Endothelial cell (in vitro differentiated cells): ENCODE measurements around the gene SPINK4. TPM values are rescaled to one million over a fixed set of nuclear protein-coding genes. Genes with fewer than 3 reads are reported as not detected.

Experiments used
- DNase-seq: peaks from one replicate; pipeline ENCODE4 v3.0.0; 2021; ENCODE audit warnings: low spot score
- H3K27ac Mint-ChIP-seq: one replicate; pipeline ENCODE4 v1.8.0; 2021; ENCODE audit warnings: mixed read lengths, inconsistent platforms; ENCODE audit not compliant: unreplicated experiment
- H3K27me3 Mint-ChIP-seq: one replicate; pipeline ENCODE4 v1.8.0; 2021; ENCODE audit warnings: mild to moderate bottlenecking, moderate library complexity, mixed read lengths, inconsistent platforms; ENCODE audit not compliant: unreplicated experiment
- H3K36me3 Mint-ChIP-seq: one replicate; pipeline ENCODE4 v1.8.0; 2021; ENCODE audit warnings: mild to moderate bottlenecking, low read depth, mixed read lengths, inconsistent platforms; ENCODE audit not compliant: unreplicated experiment
- H3K4me1 Mint-ChIP-seq: one replicate; pipeline ENCODE4 v1.8.0; 2021; ENCODE audit warnings: mild to moderate bottlenecking, mixed read lengths, inconsistent platforms; ENCODE audit not compliant: unreplicated experiment
- H3K4me3 Mint-ChIP-seq: one replicate; pipeline ENCODE4 v1.8.0; 2021; ENCODE audit warnings: mild to moderate bottlenecking, mixed read lengths, inconsistent platforms; ENCODE audit not compliant: unreplicated experiment
- H3K9me3 Mint-ChIP-seq: one replicate; pipeline ENCODE4 v1.8.0; 2021; ENCODE audit warnings: mixed read lengths, inconsistent platforms; ENCODE audit not compliant: unreplicated experiment
- CTCF ChIP-seq: fragments of 200-600 bp; sonication (generic); IDR thresholded peaks from one replicate; pipeline ENCODE4 v1.5.0; 2021; ENCODE audit warnings: antibody characterized with exemption; ENCODE audit not compliant: unreplicated experiment
- total RNA-seq: library from RNA; stranded (reverse); fragmentation: NEBNext Ultra II Directional; extraction: Animal tissue kit (Norgen Biotek cat#: 25700); gene quantifications from one replicate; pipeline ENCODE4 v1.2.1, GENCODE V29; 2021; ENCODE audit not compliant: unreplicated experiment

The SPINK4 gene
- total RNA-seq, 1 donor from 2014 or later: not detected

- H3K4me3 Mint-ChIP-seq: no peak overlapping the region
- peaks cover 10% of the 10 kb centered on the region for H3K4me1 Mint-ChIP-seq
- H3K27me3 Mint-ChIP-seq: peaks cover 4% of the 10 kb centered on the region
- no peak for DNase-seq
- peaks cover 28% of the 10 kb centered on the region for H3K36me3 Mint-ChIP-seq
- peak overlapping the region; percentile 54 for H3K27ac Mint-ChIP-seq
- H3K9me3 Mint-ChIP-seq: no peaks in the 10 kb centered on the region
- no peak for TF ChIP-seq CTCF
Measured at GRCh38 chr9:33249087-33249658, 9.2 kb downstream of the SPINK4 start.

GRCh38 chr9:33249983-33250382 is 10.0 kb downstream of the SPINK4 start:
- Mint-ChIP-seq H3K4me1 (peaks cover 10% of the 10 kb centered on the region), H3K9me3 (no peaks in the 10 kb centered on the region), H3K27ac (no peak overlapping the region), H3K27me3 (peaks cover 4% of the 10 kb centered on the region), H3K36me3 (peaks cover 28% of the 10 kb centered on the region), H3K4me3 (no peak overlapping the region)
- TF ChIP-seq CTCF: no peak
- DNase-seq: no peak

- no peak for TF ChIP-seq CTCF
- DNase-seq: no peak
- Mint-ChIP-seq H3K27me3 (peaks cover 4% of the 10 kb centered on the region), H3K9me3 (no peaks in the 10 kb centered on the region), H3K36me3 (peaks cover 29% of the 10 kb centered on the region), H3K4me1 (peaks cover 10% of the 10 kb centered on the region), H3K4me3 (no peak overlapping the region), H3K27ac (peak overlapping the region; percentile 75)
Measured at GRCh38 chr9:33250458-33250995, 10.6 kb downstream of the SPINK4 start.

GRCh38 chr9:33254211-33254610 is 14.2 kb downstream of the SPINK4 start:
- no peak overlapping the region for H3K4me3 Mint-ChIP-seq
- peaks cover 11% of the 10 kb centered on the region for H3K4me1 Mint-ChIP-seq
- H3K27ac Mint-ChIP-seq: no peak overlapping the region
- TF ChIP-seq CTCF: no peak
- DNase-seq: no peak
- H3K9me3 Mint-ChIP-seq: no peaks in the 10 kb centered on the region
- no peaks in the 10 kb centered on the region for H3K27me3 Mint-ChIP-seq
- H3K36me3 Mint-ChIP-seq: peaks cover 25% of the 10 kb centered on the region

GRCh38 chr9:33255014-33255413 is 15.0 kb downstream of the SPINK4 start:
- Mint-ChIP-seq H3K27me3 (no peaks in the 10 kb centered on the region), H3K4me1 (peaks cover 3% of the 10 kb centered on the region), H3K4me3 (no peak overlapping the region), H3K9me3 (no peaks in the 10 kb centered on the region), H3K27ac (no peak overlapping the region), H3K36me3 (peaks cover 26% of the 10 kb centered on the region)
- DNase-seq: no peak
- no peak for TF ChIP-seq CTCF
